Mucosa of rectum (tissue), 2 donors: ENCODE data around the gene DLX3.
A peak's percentile ranks its signal among the peaks of the same experiment; 100 is the strongest.

Experiments
- H3K27ac ChIP-seq, 2 donors: one replicate each; pipeline ENCODE4 v1.7.0; 2013; ENCODE audit warnings: inconsistent platforms in 2 of 2, low read depth in 2 of 2, low read length in 2 of 2
- H3K27me3 ChIP-seq, 2 donors: one replicate each; pipeline ENCODE4 v1.7.0; 2013; ENCODE audit warnings: low read length in 2 of 2; ENCODE audit not compliant: control insufficient read depth in 2 of 2, insufficient read depth in 2 of 2
- H3K36me3 ChIP-seq, 2 donors: one replicate each; pipeline ENCODE4 v1.7.0; 2013; ENCODE audit warnings: low read length in 2 of 2; ENCODE audit not compliant: control insufficient read depth in 2 of 2, insufficient read depth in 2 of 2
- H3K4me1 ChIP-seq, 2 donors: one replicate each; pipeline ENCODE4 v1.7.0; 2013; ENCODE audit warnings: low read length in 2 of 2, mild to moderate bottlenecking in 1 of 2; ENCODE audit not compliant: control insufficient read depth in 2 of 2, insufficient read depth in 2 of 2
- H3K4me3 ChIP-seq, 2 donors: one replicate each; pipeline ENCODE4 v1.7.0; 2013; ENCODE audit warnings: low read length in 2 of 2
- H3K9ac ChIP-seq, 2 donors: one replicate each; pipeline ENCODE4 v1.7.0; 2013; ENCODE audit warnings: low read length in 2 of 2, low read depth in 1 of 2, mild to moderate bottlenecking in 1 of 2
- H3K9me3 ChIP-seq, 2 donors: one replicate each; pipeline ENCODE4 v1.7.0; 2013; ENCODE audit warnings: low read length in 2 of 2; ENCODE audit not compliant: control insufficient read depth in 2 of 2
- donor health status: healthy.
- donor health status: Normal muscosa, but diverticular disease.

The DLX3 gene

GRCh38 chr17:49992933-49993422, 2.0 kb downstream of the DLX3 start:
- peaks cover 57 to 78% of the 10 kb centered on the region in 2 donors for H3K27me3 ChIP-seq
- no peak overlapping the region for H3K27ac ChIP-seq
- peak overlapping the region; percentile 18 to 57 for H3K4me3 ChIP-seq
- peaks cover 4 to 24% of the 10 kb centered on the region in 2 donors for H3K4me1 ChIP-seq
- no peaks in the 10 kb centered on the region for H3K36me3 ChIP-seq
- H3K9me3 ChIP-seq = no peaks in the 10 kb centered on the region
- H3K9ac ChIP-seq = no peak overlapping the region

GRCh38 chr17:49992191-49992932, 2.7 kb downstream of the DLX3 start:
- no peaks in the 10 kb centered on the region for H3K9me3 ChIP-seq
- no peaks in the 10 kb centered on the region for H3K36me3 ChIP-seq
- no peak overlapping the region for H3K27ac ChIP-seq
- no peak overlapping the region for H3K9ac ChIP-seq
- peaks cover 6 to 24% of the 10 kb centered on the region in 2 donors for H3K4me1 ChIP-seq
- no peak overlapping the region for H3K4me3 ChIP-seq
- peaks cover 57 to 79% of the 10 kb centered on the region in 2 donors for H3K27me3 ChIP-seq

- peaks cover 3 to 16% of the 10 kb centered on the region in 2 donors for H3K4me1 ChIP-seq
- peaks cover 60 to 81% of the 10 kb centered on the region in 2 donors for H3K27me3 ChIP-seq
- H3K9ac ChIP-seq = no peak overlapping the region
- H3K9me3 ChIP-seq = no peaks in the 10 kb centered on the region
- no peak overlapping the region for H3K27ac ChIP-seq
- H3K36me3 ChIP-seq = no peaks in the 10 kb centered on the region
- no peak overlapping the region for H3K4me3 ChIP-seq
Measured at GRCh38 chr17:49991409-49991808, 3.6 kb downstream of the DLX3 start.

GRCh38 chr17:49990921-49991320, 4.1 kb downstream of the DLX3 start:
- Histone ChIP-seq H3K27ac (no peak overlapping the region), H3K36me3 (no peaks in the 10 kb centered on the region), H3K9ac (no peak overlapping the region), H3K9me3 (no peaks in the 10 kb centered on the region), H3K27me3 (peaks cover 56 to 76% of the 10 kb centered on the region in 2 donors), H3K4me3 (no peak overlapping the region), H3K4me1 (peaks cover 2 to 14% of the 10 kb centered on the region in 2 donors)

GRCh38 chr17:49990331-49990730, 4.7 kb downstream of the DLX3 start:
- Histone ChIP-seq H3K27me3 (peaks cover 52 to 72% of the 10 kb centered on the region in 2 donors), H3K27ac (no peak overlapping the region), H3K36me3 (no peaks in the 10 kb centered on the region), H3K4me1 (peaks cover 2 to 14% of the 10 kb centered on the region in 2 donors), H3K4me3 (no peak overlapping the region), H3K9ac (no peak overlapping the region), H3K9me3 (no peaks in the 10 kb centered on the region)

- H3K4me1 ChIP-seq = peaks cover 2 to 11% of the 10 kb centered on the region in 2 donors
- peaks cover 44 to 72% of the 10 kb centered on the region in 2 donors for H3K27me3 ChIP-seq
- no peak overlapping the region for H3K27ac ChIP-seq
- H3K9ac ChIP-seq = no peak overlapping the region
- no peaks in the 10 kb centered on the region for H3K9me3 ChIP-seq
- no peaks in the 10 kb centered on the region for H3K36me3 ChIP-seq
- H3K4me3 ChIP-seq = no peak overlapping the region
Measured at GRCh38 chr17:49989518-49989880, 5.5 kb downstream of the DLX3 start.

- Histone ChIP-seq H3K36me3 (no peaks in the 10 kb centered on the region), H3K4me1 (peaks cover 0 to 2% of the 10 kb centered on the region in 2 donors), H3K9ac (no peak overlapping the region), H3K4me3 (no peak overlapping the region), H3K27ac (no peak overlapping the region), H3K9me3 (no peaks in the 10 kb centered on the region), H3K27me3 (peaks cover 38 to 66% of the 10 kb centered on the region in 2 donors)
Measured at GRCh38 chr17:49987681-49988441, 7.2 kb downstream of the DLX3 start.

- H3K27ac ChIP-seq = no peak overlapping the region
- H3K27me3 ChIP-seq = peaks cover 38 to 62% of the 10 kb centered on the region in 2 donors
- no peaks in the 10 kb centered on the region for H3K9me3 ChIP-seq
- no peaks in the 10 kb centered on the region for H3K36me3 ChIP-seq
- H3K9ac ChIP-seq = no peak overlapping the region
- H3K4me3 ChIP-seq = no peak overlapping the region
- peaks cover 0 to 2% of the 10 kb centered on the region in 2 donors for H3K4me1 ChIP-seq
Measured at GRCh38 chr17:49987290-49987585, 7.8 kb downstream of the DLX3 start.

- no peaks in the 10 kb centered on the region for H3K9me3 ChIP-seq
- no peak overlapping the region for H3K4me3 ChIP-seq
- no peak overlapping the region for H3K27ac ChIP-seq
- H3K4me1 ChIP-seq = peaks cover 0 to 2% of the 10 kb centered on the region in 2 donors
- H3K9ac ChIP-seq = no peak overlapping the region
- H3K36me3 ChIP-seq = no peaks in the 10 kb centered on the region
- H3K27me3 ChIP-seq = peaks cover 41 to 59% of the 10 kb centered on the region in 2 donors
Measured at GRCh38 chr17:49986396-49987289, 8.4 kb downstream of the DLX3 start.
